ENCODE results near the gene GLYR1. TPM values are rescaled to one million over a fixed set of nuclear protein-coding genes. Genes with fewer than 3 reads are reported as not detected.
"Not testable (repeated sequence)": the region's sequence is repeated elsewhere in the genome, so short reads cannot be mapped to it uniquely, and the experiment has no call there.

Gene GLYR1
- 10 to 100 TPM; 85.4 to 88.1 TPM for total RNA-seq
- polyA plus RNA-seq = 10 to 100 TPM; 36.2 to 55.0 TPM
- long read RNA-seq, donor 1, transcript GLYR1-206 (4 exons, 630 nt) = minor isoform, 5 of 17 reads
- long read RNA-seq, donor 1, transcript GLYR1-201 (16 exons, 3,772 nt) = major isoform, 11 of 17 reads
- long read RNA-seq, donor 1, partial matches to known transcripts = 0 of 17 reads
- long read RNA-seq, donor 1, other reads (novel, unspliced or antisense) = 0 of 17 reads
- long read RNA-seq, donor 2, partial matches to known transcripts = 0 of 2 reads
- long read RNA-seq, donor 2, other reads (novel, unspliced or antisense) = 0 of 2 reads
- long read RNA-seq, donor 3, partial matches to known transcripts = 0 of 7 reads
- long read RNA-seq, donor 3, other reads (novel, unspliced or antisense) = 0 of 7 reads
- long read RNA-seq, donor 4, partial matches to known transcripts = 32 of 37 reads
- long read RNA-seq, donor 4, other reads (novel, unspliced or antisense) = 0 of 37 reads
- long read RNA-seq, donor 5, transcript GLYR1-201 (16 exons, 3,772 nt) = major isoform, 12 of 97 reads
- long read RNA-seq, donor 5, partial matches to known transcripts = 81 of 97 reads
- long read RNA-seq, donor 5, other reads (novel, unspliced or antisense) = 0 of 97 reads

DNA sequence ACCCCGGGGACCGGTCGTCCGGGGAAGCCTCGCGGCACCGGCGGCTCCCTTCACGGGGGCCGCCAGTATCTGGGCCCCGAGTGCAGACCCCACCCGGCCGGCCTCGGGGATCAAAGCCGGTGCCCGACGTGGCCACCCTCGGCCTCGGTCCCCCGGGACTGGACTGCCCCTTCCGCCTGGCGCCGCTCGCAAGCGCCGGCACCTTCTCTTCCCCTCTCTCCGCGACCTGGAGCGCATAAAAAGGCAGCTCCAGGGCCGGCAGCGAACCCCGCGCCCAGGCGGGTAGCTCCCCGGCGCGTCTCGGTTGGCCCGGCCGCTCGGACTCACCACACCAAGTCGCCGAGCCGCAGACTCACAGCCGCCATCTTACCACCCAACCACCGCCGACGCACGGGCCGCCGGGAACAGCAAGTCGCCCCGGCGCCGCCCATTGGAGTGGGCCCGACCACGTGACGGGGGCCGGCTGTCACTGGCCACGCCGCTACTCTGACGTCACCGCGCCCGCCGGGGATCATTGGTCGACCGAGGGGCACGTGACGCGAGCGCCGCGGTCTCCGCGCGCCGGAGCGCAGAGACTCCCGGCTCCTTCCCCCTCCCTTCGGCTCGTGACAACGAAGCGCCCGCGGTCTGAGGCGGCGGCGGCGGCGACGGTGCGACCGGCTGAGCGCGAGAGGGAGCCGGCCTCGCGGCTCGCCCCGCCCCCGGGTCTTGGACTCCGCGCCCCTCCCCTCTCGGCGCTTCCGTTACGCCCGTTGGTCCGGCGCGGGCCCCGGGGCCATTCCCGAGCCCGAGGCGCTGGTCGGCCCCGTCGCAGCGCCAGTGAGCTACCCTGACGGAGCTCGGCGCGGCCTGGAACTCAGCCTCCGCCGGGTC, at the start of gene GLYR1, which contains the start of gene UBN1:
Gene GLYR1 (minus strand): TSS at position 388 of the 873 bp plus-strand sequence. CDS start 23 bp downstream, at position 365.
Gene UBN1 (plus strand): TSS at position 581 of the 873 bp plus-strand sequence. CDS start 5,437 bp downstream, outside the sequence.
- ATAC-seq (ENCODE audit: insufficient read depth, low FRiP score) = peak; percentile 90
- Histone ChIP-seq H3K4me3 (peak within 1 kb of the TSS; percentile 80), H3K4me1 (ENCODE audit: control insufficient read depth in 5 of 5, insufficient read depth in 5 of 5, low read length in 5 of 5) (peaks cover 5 to 28% (median 23%) of the 10 kb centered on the region in 5 donors), H3K9me3 (ENCODE audit: control insufficient read depth in 4 of 4, insufficient read depth in 3 of 4, low read length in 3 of 4) (no peaks in the 10 kb centered on the region), H3K27ac (ENCODE audit: low read depth in 1 of 2, low read length in 1 of 2) (peak within 1 kb of the TSS; percentile 98 to 99), H3K36me3 (ENCODE audit: control insufficient read depth in 4 of 4, insufficient read depth in 4 of 4, low read length in 4 of 4) (peaks cover 7 to 22% (median 14%) of the 10 kb centered on the region in 4 donors), H3K9ac (ENCODE audit: insufficient read depth in 1 of 2, low read length in 2 of 2) (peak within 1 kb of the TSS; percentile 53 to 87), H3K27me3 (ENCODE audit: control insufficient read depth in 3 of 3, insufficient read depth in 3 of 3, low read length in 2 of 3) (no peaks in the 10 kb centered on the region)
- DNase-seq = peak; percentile 98 to 99 (median 99)
- TF ChIP-seq, protein P1, sequence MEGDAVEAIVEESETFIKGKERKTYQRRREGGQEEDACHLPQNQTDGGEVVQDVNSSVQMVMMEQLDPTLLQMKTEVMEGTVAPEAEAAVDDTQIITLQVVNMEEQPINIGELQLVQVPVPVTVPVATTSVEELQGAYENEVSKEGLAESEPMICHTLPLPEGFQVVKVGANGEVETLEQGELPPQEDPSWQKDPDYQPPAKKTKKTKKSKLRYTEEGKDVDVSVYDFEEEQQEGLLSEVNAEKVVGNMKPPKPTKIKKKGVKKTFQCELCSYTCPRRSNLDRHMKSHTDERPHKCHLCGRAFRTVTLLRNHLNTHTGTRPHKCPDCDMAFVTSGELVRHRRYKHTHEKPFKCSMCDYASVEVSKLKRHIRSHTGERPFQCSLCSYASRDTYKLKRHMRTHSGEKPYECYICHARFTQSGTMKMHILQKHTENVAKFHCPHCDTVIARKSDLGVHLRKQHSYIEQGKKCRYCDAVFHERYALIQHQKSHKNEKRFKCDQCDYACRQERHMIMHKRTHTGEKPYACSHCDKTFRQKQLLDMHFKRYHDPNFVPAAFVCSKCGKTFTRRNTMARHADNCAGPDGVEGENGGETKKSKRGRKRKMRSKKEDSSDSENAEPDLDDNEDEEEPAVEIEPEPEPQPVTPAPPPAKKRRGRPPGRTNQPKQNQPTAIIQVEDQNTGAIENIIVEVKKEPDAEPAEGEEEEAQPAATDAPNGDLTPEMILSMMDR (IDR thresholded peaks at IDR 0.05; ENCODE audit: control extremely low read depth, extremely low read depth) = no peak
- WGBS, 2 donors = 0% methylated on average over 81 to 126 of the region's 126 CpGs

DNA sequence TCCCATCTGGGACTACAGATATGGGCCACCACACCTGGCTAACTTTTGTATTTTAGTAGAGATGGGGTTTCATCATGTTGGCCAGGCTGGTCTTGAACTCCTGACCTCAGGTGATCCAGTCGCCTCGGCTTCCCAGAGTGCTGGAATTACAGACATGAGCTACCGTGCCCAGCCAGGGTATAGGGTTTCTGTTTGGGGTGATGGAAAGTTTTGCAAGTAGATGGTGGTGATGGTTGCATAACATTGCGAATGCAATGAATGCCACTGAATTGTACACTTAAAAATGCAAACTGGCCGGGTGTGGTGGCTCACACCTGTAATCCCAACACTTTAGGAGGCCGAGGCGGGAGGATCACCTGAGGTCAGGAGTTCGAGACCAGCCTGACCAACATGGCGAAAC, 49.7 kb upstream of the GLYR1 start:
- H3K4me3 ChIP-seq; DNase-seq; H3K27me3 ChIP-seq (ENCODE audit: control insufficient read depth in 3 of 3, insufficient read depth in 3 of 3, low read length in 2 of 3); H3K27ac ChIP-seq (ENCODE audit: low read depth in 1 of 2, low read length in 1 of 2); H3K9ac ChIP-seq (ENCODE audit: insufficient read depth in 1 of 2, low read length in 2 of 2); ATAC-seq (ENCODE audit: insufficient read depth, low FRiP score); H3K9me3 ChIP-seq (ENCODE audit: control insufficient read depth in 4 of 4, insufficient read depth in 3 of 4, low read length in 3 of 4): not testable (repeated sequence)
- H3K36me3 ChIP-seq (ENCODE audit: control insufficient read depth in 4 of 4, insufficient read depth in 4 of 4, low read length in 4 of 4) = peaks cover 0 to 40% (median 0%) of the 10 kb centered on the region in 4 donors
- WGBS, 2 donors = 68 to 90% methylated on average over 9 of the region's 9 CpGs
- H3K4me1 ChIP-seq (ENCODE audit: control insufficient read depth in 5 of 5, insufficient read depth in 5 of 5, low read length in 5 of 5) = peaks cover 0 to 16% (median 5%) of the 10 kb centered on the region in 5 donors

DNA sequence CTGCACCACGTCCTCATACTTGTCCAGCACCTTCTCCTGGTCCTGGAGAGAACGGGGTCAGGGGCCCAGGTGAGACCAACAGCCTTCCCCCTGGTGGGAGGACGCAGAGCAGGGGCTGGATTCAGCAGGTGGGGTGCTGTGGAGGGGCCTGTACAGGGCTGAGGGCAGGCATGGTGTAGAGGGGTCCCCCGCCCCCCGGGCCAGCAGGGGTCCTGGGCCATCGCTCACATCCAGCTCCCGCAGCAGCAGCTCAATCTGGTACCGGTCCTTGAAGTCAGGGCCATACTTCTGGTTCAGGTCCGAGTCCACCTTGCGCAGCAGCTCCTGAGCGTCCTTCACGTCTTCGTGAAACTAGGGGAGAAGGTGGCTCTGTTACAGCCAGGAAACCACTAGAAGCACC, 48.3 kb upstream of the GLYR1 start:
- no peaks in the 10 kb centered on the region for H3K27me3 ChIP-seq (ENCODE audit: control insufficient read depth in 3 of 3, insufficient read depth in 3 of 3, low read length in 2 of 3)
- H3K9me3 ChIP-seq (ENCODE audit: control insufficient read depth in 4 of 4, insufficient read depth in 3 of 4, low read length in 3 of 4) = peaks cover 0 to 7% (median 2%) of the 10 kb centered on the region in 4 donors
- peaks cover 0 to 20% (median 5%) of the 10 kb centered on the region in 5 donors for H3K4me1 ChIP-seq (ENCODE audit: control insufficient read depth in 5 of 5, insufficient read depth in 5 of 5, low read length in 5 of 5)
- DNase-seq (no peak), ATAC-seq (ENCODE audit: insufficient read depth, low FRiP score) (no peak)
- no peak overlapping the region for H3K9ac ChIP-seq (ENCODE audit: insufficient read depth in 1 of 2, low read length in 2 of 2)
- WGBS, 2 donors = 92 to 95% methylated on average over 13 of the region's 13 CpGs
- H3K4me3 ChIP-seq = no peak overlapping the region
- TF ChIP-seq, protein P1 (IDR thresholded peaks at IDR 0.05; ENCODE audit: control extremely low read depth, extremely low read depth) = no peak
- no peak overlapping the region for H3K27ac ChIP-seq (ENCODE audit: low read depth in 1 of 2, low read length in 1 of 2)
- peaks cover 0 to 38% (median 0%) of the 10 kb centered on the region in 4 donors for H3K36me3 ChIP-seq (ENCODE audit: control insufficient read depth in 4 of 4, insufficient read depth in 4 of 4, low read length in 4 of 4)

All from lung (tissue), 16 donors.